Measurements from ENCODE around the gene PPP6R2. TPM values are rescaled to one million over a fixed set of nuclear protein-coding genes. Genes with fewer than 3 reads are reported as not detected.

Gene PPP6R2
- total RNA-seq, 1 experiment from 2014 or later, result 61.3 TPM

GRCh38 chr22:50398831-50399648 is 55.9 kb downstream of the PPP6R2 start:
- Histone ChIP-seq H3K79me2 (ENCODE audit: insufficient read depth, low read length) (peaks cover 45% of the 10 kb centered on the region), H3K27me3 (ENCODE audit: insufficient read depth, low read length) (no peaks in the 10 kb centered on the region), H3K9me3 (ENCODE audit: control insufficient read depth in 1 of 2, insufficient read depth in 1 of 2, low read depth in 1 of 2, low read length in 2 of 2) (no peaks in the 10 kb centered on the region), H3K9me2 (ENCODE audit: insufficient read depth) (no peaks in the 10 kb centered on the region), H3K9ac (ENCODE audit: low read length) (no peak overlapping the region), H3K4me3 (replicated peaks in 1 of 2; ENCODE audit: low read depth in 1 of 2, low read length in 2 of 2) (no peak overlapping the region), H3K4me2 (ENCODE audit: low read length) (no peak overlapping the region), H3K27ac (ENCODE audit: low read depth, low read length) (0 out of 2 replicates have a peak overlapping the region, but pooled peaks have one; percentile 5), H3K36me3 (ENCODE audit: control insufficient read depth in 1 of 2, insufficient read depth in 2 of 2, low read length in 2 of 2) (peaks cover 6 to 18% of the 10 kb centered on the region in 2 experiments; a peak in 3 of 4 replicates), H3K4me1 (ENCODE audit: control insufficient read depth in 1 of 2, insufficient read depth in 2 of 2, low read length in 2 of 2) (no peaks in the 10 kb centered on the region), H2AFZ (ENCODE audit: low read depth, low read length, poor library complexity, severe bottlenecking) (no peak overlapping the region), H4K20me1 (ENCODE audit: insufficient read depth) (no peaks in the 10 kb centered on the region)
- TF ChIP-seq SRF (IDR thresholded peaks at IDR 0.05; ENCODE audit: low read depth), result no peak
- no peak for TF ChIP-seq ATF3 (IDR thresholded peaks at IDR 0.05)
- TF ChIP-seq CTCF (IDR thresholded peaks at IDR 0.05 in 2 of 3, conservative IDR thresholded peaks at IDR 0.05 in 1 of 3; ENCODE audit: borderline replicate concordance in 1 of 3, insufficient read depth in 1 of 3, low read depth in 2 of 3, low read length in 2 of 3), result no peak
- TF ChIP-seq TCF7L2 (IDR thresholded peaks at IDR 0.05; ENCODE audit: borderline replicate concordance, extremely low read depth, insufficient read depth, insufficient read length), result no peak
- TF ChIP-seq POLR2AphosphoS5 (IDR thresholded peaks at IDR 0.05; ENCODE audit: low read depth, low read length), result no peak
- no peak for TF ChIP-seq JUND (IDR thresholded peaks at IDR 0.05)
- no peak for TF ChIP-seq EZH2 (IDR thresholded peaks at IDR 0.05)
- no peak for TF ChIP-seq ZBTB33 (IDR thresholded peaks at IDR 0.05; ENCODE audit: extremely low read depth, insufficient replicate concordance, low read length)
- TF ChIP-seq EGR1 (IDR thresholded peaks at IDR 0.05; ENCODE audit: low read depth), result no peak
- TF ChIP-seq RAD21 (IDR thresholded peaks at IDR 0.05; ENCODE audit: low read depth), result no peak
- CTCF ChIA-PET, result interaction anchor here (1.0 to 2.6 kb wide), 4 partner anchors 14 to 148 kb away, joined by 3 to 9 read pairs (median 4); partner anchors contain the start of gene HDAC10
- RAD21 ChIA-PET (ENCODE audit: low non-redundant PET in 1 of 2, low total read pairs in 2 of 2, uncharacterized antibody in 2 of 2, unreplicated experiment in 2 of 2), result interaction anchor here in 1 of 2 experiments (1.5 kb wide), 1 partner anchor 127 kb away, joined by 6 read pairs; the partner anchor contains the start of gene SCO2
- POLR2A ChIA-PET, result no interaction called here
- intact Hi-C loops (cut with micrococcal nuclease), result no loop called here
- ATAC-seq, result peak; percentile 28
- DNase-seq (ENCODE audit: low read depth, low spot score), result no peak
- no TSS peak for BruUV-seq (replicated peaks)
